ENCODE data around the gene ZNF217.

- TF ChIP-seq CTCF (IDR thresholded peaks at IDR 0.05) (no peak), POLR2A (IDR thresholded peaks at IDR 0.05) (no peak)
Observed at GRCh38 chr20:53623134-53623453, 29.5 kb upstream of the ZNF217 start.

Measured in thyroid gland (tissue), 4 donors.